ENCODE measurements around the gene USP14.

DNA sequence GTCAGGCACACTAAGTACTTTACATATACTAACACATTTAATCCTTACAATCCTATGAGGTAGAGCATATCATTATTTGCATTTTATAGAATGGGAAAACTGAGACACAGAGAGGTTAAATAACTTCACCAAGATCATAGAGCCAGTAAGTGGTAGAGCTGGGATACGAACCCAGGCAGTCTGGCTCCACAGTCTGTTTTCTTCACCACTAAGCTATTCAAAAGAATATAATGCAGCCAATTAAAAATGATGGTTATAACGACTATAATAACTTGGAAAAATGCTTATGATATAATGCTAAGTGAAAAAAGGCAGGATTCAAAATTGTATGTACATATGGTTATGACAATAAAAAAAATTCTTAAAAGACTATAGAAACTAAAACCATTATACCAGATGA is 102.2 kb downstream of the USP14 start:
- no peak for TF ChIP-seq POLR2A (IDR thresholded peaks at IDR 0.05; ENCODE audit: low read length)
- TF ChIP-seq GATA1 (IDR thresholded peaks at IDR 0.05; ENCODE audit: low read depth, low read length): no peak

All from erythroblast (primary cell).